HCT116 (cell line): ENCODE measurements around the gene EXD3. TPM values are rescaled to one million over a fixed set of nuclear protein-coding genes. Genes with fewer than 3 reads are reported as not detected.

ENCODE experiments used
- ATAC-seq: fragments of 200-7000 bp; cut with Tn5 transposase; 2 replicates; pipeline ENCODE4 v1.9.1; 2020; ENCODE audit warnings: mild to moderate bottlenecking, moderate library complexity
- BruUV-seq: library from RNA; stranded (reverse); fragments of 400-500 nt; replicated peaks from 2 replicates; lab custom pipeline; 2021; lab: Mats Ljungman, UMichigan
- CTCF ChIA-PET: fragments of 300-600 bp; sonication (Branson Sonifier 250); formaldehyde crosslinking; loops from one replicate; lab custom pipeline; 2021; ENCODE audit warnings: antibody characterized with exemption; lab: Charles Lee
- POLR2A ChIA-PET: fragments of 300-600, 350-600 bp; sonication (Branson Sonifier 250); formaldehyde crosslinking; loops from one replicate; lab custom pipeline; 2021; ENCODE audit warnings: antibody characterized with exemption; lab: Charles Lee
- RAD21 ChIA-PET, 2 experiments: fragments of 300-600 bp; sonication (Branson Sonifier 250); formaldehyde crosslinking; loops; one replicate each; lab custom pipeline; 2023; ENCODE audit warnings: low total read pairs in 2 of 2; ENCODE audit not compliant: uncharacterized antibody in 2 of 2, unreplicated experiment in 2 of 2, low non-redundant PET in 1 of 2; lab: Charles Lee
- DNase-seq: peaks from one replicate; pipeline ENCODE4 v3.0.0-alpha.2; 2010; ENCODE audit warnings: low read depth, low spot score
- H2AFZ ChIP-seq: fragments of 200-600 bp; shearing (Covaris generic), sonication (generic); 2 replicates; pipeline ENCODE4 v1.6.1; 2017; ENCODE audit warnings: low read depth, mixed run types, mixed read lengths, antibody characterized with exemption, low read length; ENCODE audit not compliant: poor library complexity, severe bottlenecking
- H3K27ac ChIP-seq: 2 replicates; pipeline ENCODE4 v1.5.1; 2012; ENCODE audit warnings: low read depth, low read length
- H3K27me3 ChIP-seq: fragments of 200-600 bp; sonication (generic); 2 replicates; pipeline ENCODE4 v1.6.1; 2016; ENCODE audit warnings: mixed run types, low read length, mixed read lengths; ENCODE audit not compliant: insufficient read depth
- H3K36me3 ChIP-seq, 2 experiments: fragments of 200-500 bp in 1 of 2; fragments of 200-600 bp in 1 of 2; sonication (Bioruptor generic) in 1 of 2; sonication (generic) in 1 of 2; 2 replicates each; pipeline versions ENCODE4 v1.5.1 to v1.6.1; 2014 to 2016; ENCODE audit warnings: low read length in 2 of 2, inconsistent platforms in 1 of 2, mixed read lengths in 1 of 2, mixed run types in 1 of 2; ENCODE audit not compliant: insufficient read depth in 2 of 2, control insufficient read depth in 1 of 2
- H3K4me1 ChIP-seq, 2 experiments: fragments of 200-600 bp in 1 of 2; sonication (generic) in 1 of 2; 2 replicates each; pipeline versions ENCODE4 v1.5.1 to v1.6.1; 2012 to 2017; ENCODE audit warnings: low read length in 2 of 2, inconsistent platforms in 1 of 2, mild to moderate bottlenecking in 1 of 2, mixed read lengths in 1 of 2, mixed run types in 1 of 2, moderate library complexity in 1 of 2; ENCODE audit not compliant: insufficient read depth in 2 of 2, control insufficient read depth in 1 of 2
- H3K4me2 ChIP-seq: fragments of 200-600 bp; sonication (generic); 2 replicates; pipeline ENCODE4 v1.6.1; 2017; ENCODE audit warnings: mixed run types, low read length, mixed read lengths
- H3K4me3 ChIP-seq, 2 experiments: fragments of 200-600 bp in 1 of 2; sonication (generic) in 1 of 2; replicated peaks in 1 of 2; 2 replicates each; pipeline ENCODE4 v1.5.1; 2011 to 2016; ENCODE audit warnings: low read length in 2 of 2, control low read depth in 1 of 2, low read depth in 1 of 2, mild to moderate bottlenecking in 1 of 2, mixed read lengths in 1 of 2, mixed run types in 1 of 2
- H3K79me2 ChIP-seq: fragments of 200-600 bp; sonication (generic); 2 replicates; pipeline ENCODE4 v1.6.1; 2017; ENCODE audit warnings: mild to moderate bottlenecking, mixed run types, low read length, moderate library complexity, mixed read lengths; ENCODE audit not compliant: insufficient read depth
- H3K9ac ChIP-seq: fragments of 200-600 bp; sonication (generic); 2 replicates; pipeline ENCODE4 v1.6.1; 2016; ENCODE audit warnings: low read length, mixed read lengths
- H3K9me2 ChIP-seq: fragments of 200-600 bp; sonication (generic), shearing (Covaris generic); 2 replicates; pipeline ENCODE4 v1.6.1; 2017; ENCODE audit warnings: mixed run types, mild to moderate bottlenecking, moderate library complexity; ENCODE audit not compliant: insufficient read depth
- H3K9me3 ChIP-seq, 2 experiments: fragments of 200-500 bp in 1 of 2; fragments of 200-600 bp in 1 of 2; sonication (Bioruptor generic) in 1 of 2; sonication (generic) in 1 of 2; 2 replicates each; pipeline ENCODE4 v1.6.1; 2014 to 2017; ENCODE audit warnings: low read length in 2 of 2, mixed read lengths in 2 of 2, inconsistent platforms in 1 of 2, low read depth in 1 of 2, mild to moderate bottlenecking in 1 of 2, mixed run types in 1 of 2, moderate library complexity in 1 of 2; ENCODE audit not compliant: control insufficient read depth in 1 of 2, insufficient read depth in 1 of 2
- H4K20me1 ChIP-seq: fragments of 200-600 bp; sonication (generic), shearing (Covaris generic); 2 replicates; pipeline ENCODE4 v1.6.1; 2017; ENCODE audit warnings: mixed run types, mild to moderate bottlenecking, moderate library complexity; ENCODE audit not compliant: insufficient read depth
- CBX3 ChIP-seq: IDR thresholded peaks from 2 replicates; pipeline ENCODE4 v1.6.1; 2012; ENCODE audit warnings: low read depth
- EGR1 ChIP-seq: IDR thresholded peaks from 2 replicates; pipeline ENCODE4 v1.6.1; 2012; ENCODE audit warnings: low read depth
- ELF1 ChIP-seq: IDR thresholded peaks from 2 replicates; pipeline ENCODE4 v1.6.1; 2012; ENCODE audit warnings: low read depth, borderline replicate concordance
- FOSL1 ChIP-seq: IDR thresholded peaks from 2 replicates; pipeline ENCODE4 v1.6.1; 2012; ENCODE audit warnings: low read depth
- JUND ChIP-seq: IDR thresholded peaks from 2 replicates; pipeline ENCODE4 v1.6.1; 2012
- POLR2AphosphoS5 ChIP-seq: IDR thresholded peaks from 2 replicates; pipeline ENCODE4 v1.6.1; 2011; ENCODE audit warnings: mild to moderate bottlenecking, low read depth, low read length, moderate library complexity
- RAD21 ChIP-seq: IDR thresholded peaks from 2 replicates; pipeline ENCODE4 v1.6.1; 2012; ENCODE audit warnings: low read depth, mild to moderate bottlenecking
- REST ChIP-seq: IDR thresholded peaks from 2 replicates; pipeline ENCODE4 v1.6.1; 2012; ENCODE audit warnings: low read depth
- SIN3A ChIP-seq: IDR thresholded peaks from 2 replicates; pipeline ENCODE4 v1.6.1; 2012; ENCODE audit warnings: low read depth
- YY1 ChIP-seq: IDR thresholded peaks from 2 replicates; pipeline ENCODE4 v1.6.1; 2011; ENCODE audit warnings: low read length, low read depth, moderate library complexity, mild to moderate bottlenecking; ENCODE audit not compliant: insufficient replicate concordance; ENCODE audit errors: extremely low read depth
- ZFX ChIP-seq: fragments of 450-650 bp; IDR thresholded peaks from 2 replicates; pipeline ENCODE4 v1.6.1; 2017
- intact Hi-C: fragments of 100-400 bp; cut with micrococcal nuclease; formaldehyde crosslinking; loops from 2 replicates; pipeline ENCODE4 v1.10.0; 2022
- total RNA-seq: library from RNA; stranded (reverse); gene quantifications from one replicate; pipeline ENCODE4 v1.2.1, GENCODE V29; 2021; ENCODE audit not compliant: unreplicated experiment
- TF ChIP-seq, protein P1 (sequence below): IDR thresholded peaks from 2 replicates; pipeline ENCODE4 v1.6.1; 2012
- TF ChIP-seq, protein P2 (sequence below): IDR thresholded peaks from 2 replicates; pipeline ENCODE4 v1.6.1; 2012

The EXD3 gene
- total RNA-seq, 1 experiment from 2014 or later = 25.4 TPM

DNA sequence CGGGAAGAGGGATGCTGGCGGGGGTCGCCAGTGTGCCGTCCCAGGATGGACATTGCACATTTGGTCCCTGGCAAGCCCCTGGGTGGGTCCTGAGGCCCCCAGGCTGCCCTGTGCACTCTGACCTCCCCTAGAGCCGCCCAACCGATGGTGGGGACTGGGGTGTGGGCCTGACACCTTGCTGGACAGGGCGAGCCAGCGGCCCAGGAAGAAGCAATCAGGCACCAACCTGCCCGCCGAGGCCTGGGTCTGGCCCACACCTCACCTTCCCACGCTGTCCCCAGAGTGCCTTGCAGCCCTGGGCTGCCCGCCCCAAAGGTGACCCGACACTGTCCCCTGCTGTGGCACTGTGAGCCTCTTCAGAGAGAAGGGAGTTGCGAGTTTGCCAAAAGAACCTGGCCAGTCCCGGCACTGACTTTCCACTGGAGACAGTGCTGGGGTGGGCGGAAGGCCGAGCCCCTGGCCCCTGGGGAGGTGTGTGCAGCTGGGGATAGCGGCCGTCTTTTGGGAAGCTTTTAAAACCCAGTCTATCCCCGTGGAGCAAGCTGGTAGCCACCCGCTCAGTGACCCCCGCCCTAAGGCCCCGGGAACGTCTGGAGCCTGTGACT is 108.9 kb downstream of the EXD3 start:
- POLR2A ChIA-PET = no interaction called here
- no peak overlapping the region for H3K4me3 ChIP-seq
- no peaks in the 10 kb centered on the region for H3K9me3 ChIP-seq
- no peak for DNase-seq
- RAD21 ChIA-PET = no interaction called here
- H3K27ac ChIP-seq = no peak overlapping the region
- TF ChIP-seq ZFX = no peak
- no peak for TF ChIP-seq EGR1
- no peak for TF ChIP-seq POLR2AphosphoS5
- TF ChIP-seq REST = no peak
- no peak for TF ChIP-seq JUND
- TF ChIP-seq, protein P1, sequence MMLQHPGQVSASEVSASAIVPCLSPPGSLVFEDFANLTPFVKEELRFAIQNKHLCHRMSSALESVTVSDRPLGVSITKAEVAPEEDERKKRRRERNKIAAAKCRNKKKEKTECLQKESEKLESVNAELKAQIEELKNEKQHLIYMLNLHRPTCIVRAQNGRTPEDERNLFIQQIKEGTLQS = no peak
- no peak for TF ChIP-seq YY1
- TF ChIP-seq FOSL1 = no peak
- TF ChIP-seq ELF1 = no peak
- no peak for TF ChIP-seq CBX3
- no peak for TF ChIP-seq SIN3A
- no peak for TF ChIP-seq RAD21
- TF ChIP-seq, protein P2, sequence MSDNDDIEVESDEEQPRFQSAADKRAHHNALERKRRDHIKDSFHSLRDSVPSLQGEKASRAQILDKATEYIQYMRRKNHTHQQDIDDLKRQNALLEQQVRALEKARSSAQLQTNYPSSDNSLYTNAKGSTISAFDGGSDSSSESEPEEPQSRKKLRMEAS = no peak
- peaks cover 34 to 57% of the 10 kb centered on the region in 2 experiments for H3K4me1 ChIP-seq
- H3K27me3 ChIP-seq = no peaks in the 10 kb centered on the region
- CTCF ChIA-PET = interaction anchor here (2.2 kb wide), 1 partner anchor 12 kb away, joined by 5 read pairs; the partner anchor contains the start of gene NRARP
- H2AFZ ChIP-seq = no peak overlapping the region
- no peak for ATAC-seq
- H3K9me2 ChIP-seq = no peaks in the 10 kb centered on the region
- H4K20me1 ChIP-seq = no peaks in the 10 kb centered on the region
- no TSS peak for BruUV-seq
- no peak overlapping the region for H3K4me2 ChIP-seq
- no peaks in the 10 kb centered on the region for H3K79me2 ChIP-seq
- no peaks in the 10 kb centered on the region for H3K36me3 ChIP-seq
- intact Hi-C loops = no loop called here
- no peak overlapping the region for H3K9ac ChIP-seq
